ENCODE results near the gene NCKAP5.

Gene NCKAP5

GRCh38 chr2:132754867-132755472 is 813.3 kb downstream of the NCKAP5 start:
- no peak overlapping the region for H3K18ac ChIP-seq (ENCODE audit: low read length)
- no CpG with 5 or more reads among the region's 2 CpGs for WGBS (ENCODE audit: extremely low coverage, insufficient coverage, low lambda C conversion rate)

GRCh38 chr2:132754392-132754791 is 813.9 kb downstream of the NCKAP5 start:
- H3K18ac ChIP-seq (ENCODE audit: low read length), result no peak overlapping the region
- DNase-seq, result no peak
- H2BK15ac ChIP-seq (replicated peaks; ENCODE audit: low read depth), result no peak overlapping the region
- H4K8ac ChIP-seq (ENCODE audit: low read depth, low read length), result no peak overlapping the region
- no peak overlapping the region for H3K27ac ChIP-seq (ENCODE audit: low read depth, low read length)
- no peaks in the 10 kb centered on the region for H3K79me1 ChIP-seq (ENCODE audit: low read length)
- H2AK5ac ChIP-seq (ENCODE audit: low read length), result no peak overlapping the region
- H3K79me2 ChIP-seq (ENCODE audit: control insufficient read depth, insufficient read depth, low read length), result no peaks in the 10 kb centered on the region
- H3K56ac ChIP-seq (ENCODE audit: low read length), result no peak overlapping the region
- H3K23ac ChIP-seq (ENCODE audit: low read length), result no peak overlapping the region
- WGBS (ENCODE audit: extremely low coverage, insufficient coverage, low lambda C conversion rate), result no CpG with 5 or more reads among the region's 1 CpG
- H2BK120ac ChIP-seq (ENCODE audit: low read depth, low read length), result no peak overlapping the region
- no peaks in the 10 kb centered on the region for H3K36me3 ChIP-seq (ENCODE audit: control insufficient read depth, insufficient read depth, low read length)
- H4K5ac ChIP-seq (ENCODE audit: low read length), result no peak overlapping the region
- H3K4me3 ChIP-seq (ENCODE audit: low read length), result no peak overlapping the region
- H3K27me3 ChIP-seq (ENCODE audit: insufficient read depth, low read length, poor library complexity), result no peaks in the 10 kb centered on the region
- H2BK5ac ChIP-seq (ENCODE audit: low read length), result no peak overlapping the region
- H3K4me2 ChIP-seq (ENCODE audit: low read length), result no peak overlapping the region
- H3K9ac ChIP-seq (ENCODE audit: low read length), result no peak overlapping the region
- no peak overlapping the region for H3K4ac ChIP-seq (ENCODE audit: low read depth, low read length)
- peaks cover 2% of the 10 kb centered on the region for H3K4me1 ChIP-seq (ENCODE audit: control insufficient read depth, low read depth, low read length)

More at GRCh38 chr2:132754867-132755472, 813.3 kb downstream of the NCKAP5 start:
- DNase-seq, result no peak
- Histone ChIP-seq H4K8ac (ENCODE audit: low read depth, low read length) (no peak overlapping the region), H3K27me3 (ENCODE audit: insufficient read depth, low read length, poor library complexity) (no peaks in the 10 kb centered on the region), H3K9ac (ENCODE audit: low read length) (no peak overlapping the region), H2AK5ac (ENCODE audit: low read length) (no peak overlapping the region), H3K4me2 (ENCODE audit: low read length) (no peak overlapping the region), H3K79me1 (ENCODE audit: low read length) (no peaks in the 10 kb centered on the region), H2BK5ac (ENCODE audit: low read length) (no peak overlapping the region), H3K4me3 (ENCODE audit: low read length) (no peak overlapping the region), H3K36me3 (ENCODE audit: control insufficient read depth, insufficient read depth, low read length) (no peaks in the 10 kb centered on the region), H3K27ac (ENCODE audit: low read depth, low read length) (no peak overlapping the region), H3K56ac (ENCODE audit: low read length) (no peak overlapping the region), H4K5ac (ENCODE audit: low read length) (no peak overlapping the region), H2BK120ac (ENCODE audit: low read depth, low read length) (no peak overlapping the region), H2BK15ac (replicated peaks; ENCODE audit: low read depth) (no peak overlapping the region), H3K4ac (ENCODE audit: low read depth, low read length) (no peak overlapping the region), H3K4me1 (ENCODE audit: control insufficient read depth, low read depth, low read length) (peaks cover 2% of the 10 kb centered on the region), H3K23ac (ENCODE audit: low read length) (no peak overlapping the region), H3K79me2 (ENCODE audit: control insufficient read depth, insufficient read depth, low read length) (no peaks in the 10 kb centered on the region)

GRCh38 chr2:132752421-132753206 is 815.6 kb downstream of the NCKAP5 start:
- Histone ChIP-seq H2AK5ac (ENCODE audit: low read length) (no peak overlapping the region), H3K79me1 (ENCODE audit: low read length) (no peaks in the 10 kb centered on the region), H2BK5ac (ENCODE audit: low read length) (no peak overlapping the region), H3K4ac (ENCODE audit: low read depth, low read length) (no peak overlapping the region), H3K4me2 (ENCODE audit: low read length) (no peak overlapping the region), H3K4me3 (ENCODE audit: low read length) (no peak overlapping the region), H3K4me1 (ENCODE audit: control insufficient read depth, low read depth, low read length) (no peaks in the 10 kb centered on the region), H3K56ac (ENCODE audit: low read length) (no peak overlapping the region), H4K5ac (ENCODE audit: low read length) (no peak overlapping the region), H3K23ac (ENCODE audit: low read length) (no peak overlapping the region), H3K79me2 (ENCODE audit: control insufficient read depth, insufficient read depth, low read length) (no peaks in the 10 kb centered on the region), H3K27ac (ENCODE audit: low read depth, low read length) (no peak overlapping the region), H2BK15ac (replicated peaks; ENCODE audit: low read depth) (no peak overlapping the region), H3K9ac (ENCODE audit: low read length) (no peak overlapping the region), H4K8ac (ENCODE audit: low read depth, low read length) (no peak overlapping the region), H3K36me3 (ENCODE audit: control insufficient read depth, insufficient read depth, low read length) (no peaks in the 10 kb centered on the region), H3K27me3 (ENCODE audit: insufficient read depth, low read length, poor library complexity) (no peaks in the 10 kb centered on the region), H2BK120ac (ENCODE audit: low read depth, low read length) (no peak overlapping the region), H3K18ac (ENCODE audit: low read length) (no peak overlapping the region)
- WGBS (ENCODE audit: extremely low coverage, insufficient coverage, low lambda C conversion rate), result no CpG with 5 or more reads among the region's 5 CpGs
- DNase-seq, result no peak

- H3K79me2 ChIP-seq (ENCODE audit: control insufficient read depth, insufficient read depth, low read length), result no peaks in the 10 kb centered on the region
- H3K79me1 ChIP-seq (ENCODE audit: low read length), result no peaks in the 10 kb centered on the region
- H4K8ac ChIP-seq (ENCODE audit: low read depth, low read length), result no peak overlapping the region
- no peaks in the 10 kb centered on the region for H3K4me1 ChIP-seq (ENCODE audit: control insufficient read depth, low read depth, low read length)
- H3K4me3 ChIP-seq (ENCODE audit: low read length), result no peak overlapping the region
- no peak overlapping the region for H3K56ac ChIP-seq (ENCODE audit: low read length)
- H3K27me3 ChIP-seq (ENCODE audit: insufficient read depth, low read length, poor library complexity), result no peaks in the 10 kb centered on the region
- H3K36me3 ChIP-seq (ENCODE audit: control insufficient read depth, insufficient read depth, low read length), result no peaks in the 10 kb centered on the region
- no peak for DNase-seq
- no peak overlapping the region for H3K18ac ChIP-seq (ENCODE audit: low read length)
- no peak overlapping the region for H3K9ac ChIP-seq (ENCODE audit: low read length)
- H3K27ac ChIP-seq (ENCODE audit: low read depth, low read length), result no peak overlapping the region
- no peak overlapping the region for H3K4me2 ChIP-seq (ENCODE audit: low read length)
- H2BK5ac ChIP-seq (ENCODE audit: low read length), result no peak overlapping the region
- H3K4ac ChIP-seq (ENCODE audit: low read depth, low read length), result no peak overlapping the region
- H2AK5ac ChIP-seq (ENCODE audit: low read length), result no peak overlapping the region
- no peak overlapping the region for H4K5ac ChIP-seq (ENCODE audit: low read length)
- no peak overlapping the region for H2BK15ac ChIP-seq (replicated peaks; ENCODE audit: low read depth)
- no peak overlapping the region for H3K23ac ChIP-seq (ENCODE audit: low read length)
- H2BK120ac ChIP-seq (ENCODE audit: low read depth, low read length), result no peak overlapping the region
Measured at GRCh38 chr2:132751836-132752235, 816.4 kb downstream of the NCKAP5 start.

GRCh38 chr2:132750606-132751005 is 817.7 kb downstream of the NCKAP5 start:
- no peaks in the 10 kb centered on the region for H3K4me1 ChIP-seq (ENCODE audit: control insufficient read depth, low read depth, low read length)
- H4K8ac ChIP-seq (ENCODE audit: low read depth, low read length), result no peak overlapping the region
- no peak overlapping the region for H2BK120ac ChIP-seq (ENCODE audit: low read depth, low read length)
- no peak overlapping the region for H2BK5ac ChIP-seq (ENCODE audit: low read length)
- no peak overlapping the region for H3K56ac ChIP-seq (ENCODE audit: low read length)
- no peak overlapping the region for H3K18ac ChIP-seq (ENCODE audit: low read length)
- H3K79me1 ChIP-seq (ENCODE audit: low read length), result no peaks in the 10 kb centered on the region
- no peak overlapping the region for H3K4me2 ChIP-seq (ENCODE audit: low read length)
- H3K27me3 ChIP-seq (ENCODE audit: insufficient read depth, low read length, poor library complexity), result no peaks in the 10 kb centered on the region
- DNase-seq, result no peak
- H3K4me3 ChIP-seq (ENCODE audit: low read length), result no peak overlapping the region
- H2AK5ac ChIP-seq (ENCODE audit: low read length), result no peak overlapping the region
- H2BK15ac ChIP-seq (replicated peaks; ENCODE audit: low read depth), result no peak overlapping the region
- H3K23ac ChIP-seq (ENCODE audit: low read length), result no peak overlapping the region
- H3K27ac ChIP-seq (ENCODE audit: low read depth, low read length), result no peak overlapping the region
- H4K5ac ChIP-seq (ENCODE audit: low read length), result no peak overlapping the region
- H3K36me3 ChIP-seq (ENCODE audit: control insufficient read depth, insufficient read depth, low read length), result no peaks in the 10 kb centered on the region
- no peak overlapping the region for H3K9ac ChIP-seq (ENCODE audit: low read length)
- no peaks in the 10 kb centered on the region for H3K79me2 ChIP-seq (ENCODE audit: control insufficient read depth, insufficient read depth, low read length)
- no peak overlapping the region for H3K4ac ChIP-seq (ENCODE audit: low read depth, low read length)

GRCh38 chr2:132747046-132747445 is 821.2 kb downstream of the NCKAP5 start:
- Histone ChIP-seq H3K27me3 (ENCODE audit: insufficient read depth, low read length, poor library complexity) (no peaks in the 10 kb centered on the region), H3K9ac (ENCODE audit: low read length) (no peak overlapping the region), H3K4me2 (ENCODE audit: low read length) (no peak overlapping the region), H3K36me3 (ENCODE audit: control insufficient read depth, insufficient read depth, low read length) (no peaks in the 10 kb centered on the region), H3K4ac (ENCODE audit: low read depth, low read length) (no peak overlapping the region), H2BK15ac (replicated peaks; ENCODE audit: low read depth) (no peak overlapping the region), H4K8ac (ENCODE audit: low read depth, low read length) (no peak overlapping the region), H3K4me1 (ENCODE audit: control insufficient read depth, low read depth, low read length) (no peaks in the 10 kb centered on the region), H3K4me3 (ENCODE audit: low read length) (no peak overlapping the region), H2BK120ac (ENCODE audit: low read depth, low read length) (no peak overlapping the region), H3K27ac (ENCODE audit: low read depth, low read length) (no peak overlapping the region), H3K79me1 (ENCODE audit: low read length) (no peaks in the 10 kb centered on the region), H3K23ac (ENCODE audit: low read length) (no peak overlapping the region), H2AK5ac (ENCODE audit: low read length) (no peak overlapping the region), H4K5ac (ENCODE audit: low read length) (no peak overlapping the region), H3K18ac (ENCODE audit: low read length) (no peak overlapping the region), H3K56ac (ENCODE audit: low read length) (no peak overlapping the region), H3K79me2 (ENCODE audit: control insufficient read depth, insufficient read depth, low read length) (no peaks in the 10 kb centered on the region), H2BK5ac (ENCODE audit: low read length) (no peak overlapping the region)
- DNase-seq, result no peak
- WGBS (ENCODE audit: extremely low coverage, insufficient coverage, low lambda C conversion rate), result no CpG with 5 or more reads among the region's 2 CpGs
